ENCODE data around the gene PTTG1IP.

The PTTG1IP gene

GRCh38 chr21:44805226-44805625 is 68.3 kb downstream of the PTTG1IP start:
- H2BK120ac ChIP-seq (ENCODE audit: low read depth, low read length), result no peak overlapping the region
- H3K23ac ChIP-seq (ENCODE audit: low read length in 2 of 2), result no peak overlapping the region
- peaks cover 46% of the 10 kb centered on the region for H3K79me1 ChIP-seq (replicated peaks; ENCODE audit: low read length, poor library complexity, severe bottlenecking)
- H2AFZ ChIP-seq (ENCODE audit: low read depth, low read length), result no peak overlapping the region
- no peak overlapping the region for H3K14ac ChIP-seq (ENCODE audit: low read length in 2 of 2)
- H3K4me2 ChIP-seq (ENCODE audit: low read length, poor library complexity, severe bottlenecking), result no peak overlapping the region
- no peak overlapping the region for H3K4ac ChIP-seq (ENCODE audit: low read depth in 1 of 2, low read length in 2 of 2)
- WGBS, result 100% methylated on average over 2 of the region's 4 CpGs
- no peak overlapping the region for H2AK5ac ChIP-seq (ENCODE audit: low read length, severe bottlenecking)
- H3K18ac ChIP-seq (ENCODE audit: low read depth in 1 of 2, low read length in 2 of 2), result no peak overlapping the region
- no peak for DNase-seq
- no peak overlapping the region for H3K9ac ChIP-seq (ENCODE audit: low read length)
- peaks cover 7% of the 10 kb centered on the region for H3K4me1 ChIP-seq (ENCODE audit: control insufficient read depth, insufficient read depth, low read depth, low read length)
- H2BK12ac ChIP-seq (ENCODE audit: low read length in 2 of 2), result no peak overlapping the region
- H3K27me3 ChIP-seq (ENCODE audit: control insufficient read depth in 1 of 2, insufficient read depth in 1 of 2, low read length in 2 of 2), result no peaks in the 10 kb centered on the region
- H3K27ac ChIP-seq (ENCODE audit: low read length, poor library complexity, severe bottlenecking), result no peak overlapping the region
- H2BK5ac ChIP-seq (ENCODE audit: low read depth, low read length, poor library complexity, severe bottlenecking), result no peak overlapping the region
- H2BK15ac ChIP-seq (ENCODE audit: low read depth, poor library complexity, severe bottlenecking), result no peak overlapping the region
- no peak overlapping the region for H4K91ac ChIP-seq (ENCODE audit: low read length)
- no peak overlapping the region for H4K8ac ChIP-seq (ENCODE audit: low read length)
- peaks cover 47 to 72% of the 10 kb centered on the region in 2 experiments for H3K36me3 ChIP-seq (ENCODE audit: control insufficient read depth in 1 of 2, insufficient read depth in 2 of 2, low read depth in 1 of 2, low read length in 2 of 2)
- H3K9me3 ChIP-seq (ENCODE audit: control insufficient read depth, low read length), result no peaks in the 10 kb centered on the region
- H3K4me3 ChIP-seq (ENCODE audit: insufficient read depth in 1 of 2, low read depth in 1 of 2, low read length in 2 of 2), result no peak overlapping the region

- H3K27ac ChIP-seq (ENCODE audit: low read length, poor library complexity, severe bottlenecking), result no peak overlapping the region
- no peak overlapping the region for H3K4ac ChIP-seq (ENCODE audit: low read depth in 1 of 2, low read length in 2 of 2)
- no peak overlapping the region for H3K18ac ChIP-seq (ENCODE audit: low read depth in 1 of 2, low read length in 2 of 2)
- no peak overlapping the region for H2BK5ac ChIP-seq (ENCODE audit: low read depth, low read length, poor library complexity, severe bottlenecking)
- H3K27me3 ChIP-seq (ENCODE audit: control insufficient read depth in 1 of 2, insufficient read depth in 1 of 2, low read length in 2 of 2), result no peaks in the 10 kb centered on the region
- no peak overlapping the region for H3K23ac ChIP-seq (ENCODE audit: low read length in 2 of 2)
- no peak overlapping the region for H2BK12ac ChIP-seq (ENCODE audit: low read length in 2 of 2)
- no peak overlapping the region for H3K4me3 ChIP-seq (ENCODE audit: insufficient read depth in 1 of 2, low read depth in 1 of 2, low read length in 2 of 2)
- H2AK5ac ChIP-seq (ENCODE audit: low read length, severe bottlenecking), result no peak overlapping the region
- peaks cover 41% of the 10 kb centered on the region for H3K79me1 ChIP-seq (replicated peaks; ENCODE audit: low read length, poor library complexity, severe bottlenecking)
- peaks cover 42 to 67% of the 10 kb centered on the region in 2 experiments for H3K36me3 ChIP-seq (ENCODE audit: control insufficient read depth in 1 of 2, insufficient read depth in 2 of 2, low read depth in 1 of 2, low read length in 2 of 2)
- no peak overlapping the region for H2BK120ac ChIP-seq (ENCODE audit: low read depth, low read length)
- 99% methylated on average over 6 of the region's 6 CpGs for WGBS
- H3K14ac ChIP-seq (ENCODE audit: low read length in 2 of 2), result no peak overlapping the region
- H3K9me3 ChIP-seq (ENCODE audit: control insufficient read depth, low read length), result no peaks in the 10 kb centered on the region
- H3K9ac ChIP-seq (ENCODE audit: low read length), result no peak overlapping the region
- peak overlapping the region; percentile 4 for H4K8ac ChIP-seq (ENCODE audit: low read length)
- H3K4me1 ChIP-seq (ENCODE audit: control insufficient read depth, insufficient read depth, low read depth, low read length), result peaks cover 7% of the 10 kb centered on the region
- no peak overlapping the region for H4K91ac ChIP-seq (ENCODE audit: low read length)
- no peak overlapping the region for H2BK15ac ChIP-seq (ENCODE audit: low read depth, poor library complexity, severe bottlenecking)
- no peak for DNase-seq
- no peak overlapping the region for H2AFZ ChIP-seq (ENCODE audit: low read depth, low read length)
- no peak overlapping the region for H3K4me2 ChIP-seq (ENCODE audit: low read length, poor library complexity, severe bottlenecking)
Measured at GRCh38 chr21:44804762-44805161, 68.7 kb downstream of the PTTG1IP start.

GRCh38 chr21:44803651-44804050 is 69.8 kb downstream of the PTTG1IP start:
- no peak overlapping the region for H2BK120ac ChIP-seq (ENCODE audit: low read depth, low read length)
- H3K79me1 ChIP-seq (replicated peaks; ENCODE audit: low read length, poor library complexity, severe bottlenecking), result peaks cover 38% of the 10 kb centered on the region
- H3K4me3 ChIP-seq (ENCODE audit: insufficient read depth in 1 of 2, low read depth in 1 of 2, low read length in 2 of 2), result no peak overlapping the region
- no peak overlapping the region for H2AK5ac ChIP-seq (ENCODE audit: low read length, severe bottlenecking)
- H4K8ac ChIP-seq (ENCODE audit: low read length), result no peak overlapping the region
- no peak overlapping the region for H2BK12ac ChIP-seq (ENCODE audit: low read length in 2 of 2)
- H2BK15ac ChIP-seq (ENCODE audit: low read depth, poor library complexity, severe bottlenecking), result no peak overlapping the region
- no peak overlapping the region for H2BK5ac ChIP-seq (ENCODE audit: low read depth, low read length, poor library complexity, severe bottlenecking)
- peaks cover 7% of the 10 kb centered on the region for H3K4me1 ChIP-seq (ENCODE audit: control insufficient read depth, insufficient read depth, low read depth, low read length)
- H2AFZ ChIP-seq (ENCODE audit: low read depth, low read length), result no peak overlapping the region
- no peak overlapping the region for H3K4ac ChIP-seq (ENCODE audit: low read depth in 1 of 2, low read length in 2 of 2)
- no peak overlapping the region for H3K23ac ChIP-seq (ENCODE audit: low read length in 2 of 2)
- H3K4me2 ChIP-seq (ENCODE audit: low read length, poor library complexity, severe bottlenecking), result no peak overlapping the region
- 93% methylated on average over 3 of the region's 3 CpGs for WGBS
- H4K91ac ChIP-seq (ENCODE audit: low read length), result no peak overlapping the region
- H3K36me3 ChIP-seq (ENCODE audit: control insufficient read depth in 1 of 2, insufficient read depth in 2 of 2, low read depth in 1 of 2, low read length in 2 of 2), result peaks cover 34 to 63% of the 10 kb centered on the region in 2 experiments
- no peak overlapping the region for H3K18ac ChIP-seq (ENCODE audit: low read depth in 1 of 2, low read length in 2 of 2)
- H3K9me3 ChIP-seq (ENCODE audit: control insufficient read depth, low read length), result no peaks in the 10 kb centered on the region
- no peak overlapping the region for H3K27ac ChIP-seq (ENCODE audit: low read length, poor library complexity, severe bottlenecking)
- no peak overlapping the region for H3K14ac ChIP-seq (ENCODE audit: low read length in 2 of 2)
- DNase-seq, result no peak
- no peak overlapping the region for H3K9ac ChIP-seq (ENCODE audit: low read length)
- H3K27me3 ChIP-seq (ENCODE audit: control insufficient read depth in 1 of 2, insufficient read depth in 1 of 2, low read length in 2 of 2), result no peaks in the 10 kb centered on the region

DNA sequence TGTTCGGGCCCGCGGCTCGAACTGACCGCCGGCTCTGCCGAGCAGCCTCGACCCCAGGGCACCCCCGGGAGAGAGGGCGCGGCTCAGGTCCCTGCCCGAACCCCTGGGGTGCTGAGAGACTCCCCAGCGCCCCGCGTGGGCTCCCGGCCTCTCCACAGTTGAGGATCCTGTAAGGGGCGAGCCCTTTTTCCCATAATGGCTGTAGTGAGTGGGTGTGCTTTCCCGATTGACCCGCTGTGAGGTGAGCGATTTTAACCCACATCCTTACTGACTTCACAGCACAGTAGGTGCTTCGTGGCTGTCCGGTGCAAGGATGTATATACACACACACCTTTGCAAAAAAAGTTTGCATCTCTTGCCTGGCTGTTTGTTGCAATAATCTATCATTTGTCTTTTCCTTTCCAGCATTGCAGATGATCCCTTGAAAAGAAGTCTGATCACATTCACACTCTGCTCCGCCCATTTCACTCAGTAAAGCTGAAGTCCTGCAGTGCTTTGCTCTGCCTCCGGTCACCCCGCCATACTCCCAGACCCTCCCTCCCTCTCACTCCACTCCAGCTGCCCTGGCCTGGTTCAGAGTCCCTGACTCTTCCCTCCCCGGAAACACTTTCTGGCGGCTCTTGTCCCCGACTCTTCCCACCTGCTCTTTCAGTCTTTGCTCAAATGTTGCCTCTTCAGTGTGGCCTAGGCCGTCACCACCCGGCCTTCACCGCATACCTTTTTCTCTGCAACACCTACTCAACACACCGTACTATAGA is 70.9 kb downstream of the PTTG1IP start:
- Histone ChIP-seq H2BK12ac (ENCODE audit: low read length in 2 of 2) (no peak overlapping the region), H3K27ac (ENCODE audit: low read length, poor library complexity, severe bottlenecking) (no peak overlapping the region), H4K8ac (ENCODE audit: low read length) (no peak overlapping the region), H3K9ac (ENCODE audit: low read length) (peak overlapping the region; percentile 82), H3K23ac (ENCODE audit: low read length in 2 of 2) (no peak overlapping the region), H3K79me1 (replicated peaks; ENCODE audit: low read length, poor library complexity, severe bottlenecking) (peaks cover 41% of the 10 kb centered on the region), H3K4me1 (ENCODE audit: control insufficient read depth, insufficient read depth, low read depth, low read length) (peaks cover 7% of the 10 kb centered on the region), H2BK15ac (ENCODE audit: low read depth, poor library complexity, severe bottlenecking) (no peak overlapping the region), H3K36me3 (ENCODE audit: control insufficient read depth in 1 of 2, insufficient read depth in 2 of 2, low read depth in 1 of 2, low read length in 2 of 2) (peaks cover 25 to 62% of the 10 kb centered on the region in 2 experiments), H2AK5ac (ENCODE audit: low read length, severe bottlenecking) (no peak overlapping the region), H4K91ac (ENCODE audit: low read length) (no peak overlapping the region), H2BK120ac (ENCODE audit: low read depth, low read length) (no peak overlapping the region), H3K4me2 (ENCODE audit: low read length, poor library complexity, severe bottlenecking) (peak overlapping the region; percentile 84), H3K4ac (ENCODE audit: low read depth in 1 of 2, low read length in 2 of 2) (peak overlapping the region in 1 of 2 experiments; percentile 81), H2AFZ (ENCODE audit: low read depth, low read length) (peak overlapping the region; percentile 46), H3K9me3 (ENCODE audit: control insufficient read depth, low read length) (no peaks in the 10 kb centered on the region), H3K27me3 (ENCODE audit: control insufficient read depth in 1 of 2, insufficient read depth in 1 of 2, low read length in 2 of 2) (no peaks in the 10 kb centered on the region), H3K14ac (ENCODE audit: low read length in 2 of 2) (peak overlapping the region in 1 of 2 experiments; percentile 26), H3K4me3 (ENCODE audit: insufficient read depth in 1 of 2, low read depth in 1 of 2, low read length in 2 of 2) (peak overlapping the region; percentile 83 to 86), H3K18ac (ENCODE audit: low read depth in 1 of 2, low read length in 2 of 2) (no peak overlapping the region), H2BK5ac (ENCODE audit: low read depth, low read length, poor library complexity, severe bottlenecking) (no peak overlapping the region)
- peak; percentile 33 for DNase-seq
- 20% methylated on average over 29 of the region's 32 CpGs for WGBS
